GM13977 (cell line): ENCODE data around the gene PRTG.
"Not testable (repeated sequence)": the region's sequence is repeated elsewhere in the genome, so short reads cannot be mapped to it uniquely, and the experiment has no call there.

Source experiments
- DNase-seq: peaks from one replicate; pipeline ENCODE4 v3.0.0; 2012; ENCODE audit warnings: low spot score
- in situ Hi-C: fragments of 300-500 bp; cut with MboI; formaldehyde crosslinking; loops from one replicate; pipeline ENCODE4 v1.12.0; 2022; ENCODE audit warnings: low sequenced_read_pairs, low pct_unique_long_range_greater_than_20kb, mixed read lengths, inconsistent platforms; ENCODE audit not compliant: unreplicated experiment
- TF ChIP-seq, protein P1 (sequence below): IDR thresholded peaks from 2 replicates; pipeline ENCODE4 v1.5.1; 2012; ENCODE audit warnings: mild to moderate bottlenecking, control low read depth; ENCODE audit not compliant: insufficient read depth; ENCODE audit errors: extremely low read depth, missing control alignments

The PRTG gene

GRCh38 chr15:55700876-55701275 lies 42.1 kb downstream of the PRTG start:
- no peak for DNase-seq
- in situ Hi-C loops: no loop called here
- TF ChIP-seq, protein P1, sequence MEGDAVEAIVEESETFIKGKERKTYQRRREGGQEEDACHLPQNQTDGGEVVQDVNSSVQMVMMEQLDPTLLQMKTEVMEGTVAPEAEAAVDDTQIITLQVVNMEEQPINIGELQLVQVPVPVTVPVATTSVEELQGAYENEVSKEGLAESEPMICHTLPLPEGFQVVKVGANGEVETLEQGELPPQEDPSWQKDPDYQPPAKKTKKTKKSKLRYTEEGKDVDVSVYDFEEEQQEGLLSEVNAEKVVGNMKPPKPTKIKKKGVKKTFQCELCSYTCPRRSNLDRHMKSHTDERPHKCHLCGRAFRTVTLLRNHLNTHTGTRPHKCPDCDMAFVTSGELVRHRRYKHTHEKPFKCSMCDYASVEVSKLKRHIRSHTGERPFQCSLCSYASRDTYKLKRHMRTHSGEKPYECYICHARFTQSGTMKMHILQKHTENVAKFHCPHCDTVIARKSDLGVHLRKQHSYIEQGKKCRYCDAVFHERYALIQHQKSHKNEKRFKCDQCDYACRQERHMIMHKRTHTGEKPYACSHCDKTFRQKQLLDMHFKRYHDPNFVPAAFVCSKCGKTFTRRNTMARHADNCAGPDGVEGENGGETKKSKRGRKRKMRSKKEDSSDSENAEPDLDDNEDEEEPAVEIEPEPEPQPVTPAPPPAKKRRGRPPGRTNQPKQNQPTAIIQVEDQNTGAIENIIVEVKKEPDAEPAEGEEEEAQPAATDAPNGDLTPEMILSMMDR: no peak

DNA sequence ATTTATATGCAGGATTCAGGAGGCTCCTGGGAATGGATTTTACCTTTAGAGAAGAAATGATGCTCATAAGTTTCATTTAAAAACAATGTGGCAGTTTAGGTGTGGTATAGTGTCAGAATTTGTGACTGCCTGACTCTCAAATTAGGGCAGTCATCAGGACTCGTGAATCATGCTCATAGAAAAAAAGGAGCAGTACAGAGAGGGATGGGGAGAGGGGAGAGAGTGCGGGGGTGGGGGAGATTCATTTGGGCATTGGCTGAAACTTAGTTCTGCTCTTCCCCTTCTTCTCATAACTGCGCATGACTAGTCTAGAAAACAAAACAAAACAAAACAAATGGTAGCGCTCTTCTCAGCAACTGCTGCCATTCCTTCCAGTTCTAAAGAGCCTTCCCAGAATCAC lies 44.3 kb downstream of the PRTG start:
- TF ChIP-seq, protein P1: no peak
- in situ Hi-C loops: no loop called here
- DNase-seq: no peak

GRCh38 chr15:55696221-55696620 lies 46.7 kb downstream of the PRTG start:
- in situ Hi-C loops: no loop called here
- TF ChIP-seq, protein P1: no peak
- no peak for DNase-seq

GRCh38 chr15:55695432-55695831 lies 47.5 kb downstream of the PRTG start:
- TF ChIP-seq, protein P1: no peak
- in situ Hi-C loops: no loop called here
- no peak for DNase-seq

DNA sequence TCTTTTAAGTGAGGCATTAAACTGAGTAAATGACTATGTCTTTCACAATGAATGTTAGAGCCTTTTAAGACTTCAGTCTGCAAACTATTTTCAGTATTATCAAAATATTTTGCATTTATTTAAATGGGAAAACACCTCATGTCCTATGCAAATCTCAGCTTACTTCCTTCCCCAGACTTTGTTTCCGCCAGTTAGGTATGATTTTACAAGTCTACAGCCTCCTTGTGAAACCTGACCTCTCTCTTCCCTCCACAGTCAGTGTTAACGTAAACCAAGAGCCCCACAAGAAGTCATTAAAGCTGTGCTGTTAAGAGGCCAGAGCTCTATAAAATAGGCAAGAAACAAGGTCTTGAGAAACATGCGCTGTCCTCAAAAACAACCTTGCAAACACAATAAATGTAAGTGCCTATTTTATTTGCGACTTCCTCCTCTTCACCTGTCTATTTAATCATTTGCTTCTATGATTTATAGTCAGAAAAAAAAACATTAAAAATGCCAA lies 48.3 kb downstream of the PRTG start:
- TF ChIP-seq, protein P1: no peak
- in situ Hi-C loops: no loop called here
- DNase-seq: peak; percentile 59

- in situ Hi-C loops, DNase-seq: not testable (repeated sequence)
Observed at GRCh38 chr15:55693116-55693515, 49.8 kb downstream of the PRTG start.

- in situ Hi-C loops: no loop called here
- TF ChIP-seq, protein P1: no peak
Observed at GRCh38 chr15:55687792-55688191, 55.2 kb downstream of the PRTG start.

More at GRCh38 chr15:55687792-55688191, 55.2 kb downstream of the PRTG start:
- DNase-seq: no peak
